Mesothelial cell of epicardium (in vitro differentiated cells): ENCODE results near the gene GPR65. TPM values are rescaled to one million over a fixed set of nuclear protein-coding genes. Genes with fewer than 3 reads are reported as not detected.

Experiments
- DNase-seq, 2 experiments: peaks; one replicate each; pipeline ENCODE4 v3.0.0; 2021; ENCODE audit warnings: low spot score in 2 of 2; ENCODE audit not compliant: unreplicated experiment in 2 of 2
- H3K27ac Mint-ChIP-seq: 2 replicates; pipeline ENCODE4 v1.8.0; 2021; ENCODE audit warnings: mixed read lengths
- H3K27me3 Mint-ChIP-seq: 2 replicates; pipeline ENCODE4 v1.8.0; 2021; ENCODE audit warnings: low read depth, mixed read lengths
- H3K36me3 Mint-ChIP-seq: 2 replicates; pipeline ENCODE4 v1.8.0; 2021; ENCODE audit warnings: mixed read lengths
- H3K4me1 Mint-ChIP-seq: 2 replicates; pipeline ENCODE4 v1.8.0; 2021; ENCODE audit warnings: mixed read lengths
- H3K4me3 Mint-ChIP-seq: 2 replicates; pipeline ENCODE4 v1.8.0; 2021; ENCODE audit warnings: mild to moderate bottlenecking, moderate library complexity, mixed read lengths
- H3K9me3 Mint-ChIP-seq: 2 replicates; pipeline ENCODE4 v1.8.0; 2021; ENCODE audit warnings: mixed read lengths
- total RNA-seq: library from RNA; stranded (reverse); gene quantifications from 3 replicates; pipeline ENCODE4 v1.2.1, GENCODE V29; 2021
- TF ChIP-seq, protein P1 (sequence below): fragments of 200-600 bp; sonication (generic); IDR thresholded peaks from one replicate; pipeline ENCODE4 v1.5.0; 2021; ENCODE audit warnings: antibody characterized with exemption; ENCODE audit not compliant: unreplicated experiment

GPR65 gene
- total RNA-seq, 1 donor from 2014 or later = not detected

DNA sequence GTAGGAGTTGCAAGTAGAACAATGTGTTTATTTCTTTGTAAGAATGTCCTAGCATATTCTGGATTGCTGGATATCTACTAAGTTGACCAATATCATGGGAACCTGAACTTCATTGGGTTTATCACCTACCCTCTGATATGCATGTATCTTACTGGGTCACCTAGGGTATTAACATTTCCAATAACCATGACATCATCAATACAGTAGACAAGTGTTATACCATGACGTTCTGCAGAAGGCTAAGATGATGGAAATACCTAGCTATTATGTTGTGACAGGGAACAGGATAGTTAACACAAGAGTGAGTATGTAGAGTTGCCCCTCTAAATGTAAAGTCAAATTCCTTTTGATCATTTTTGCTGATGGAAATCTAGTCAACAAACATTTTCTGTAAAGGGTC is 26.0 kb downstream of the GPR65 start:
- no peak overlapping the region for H3K27ac Mint-ChIP-seq
- peaks cover 22% of the 10 kb centered on the region for H3K27me3 Mint-ChIP-seq
- H3K36me3 Mint-ChIP-seq = no peaks in the 10 kb centered on the region
- H3K4me1 Mint-ChIP-seq = peaks cover 3% of the 10 kb centered on the region
- TF ChIP-seq, protein P1, sequence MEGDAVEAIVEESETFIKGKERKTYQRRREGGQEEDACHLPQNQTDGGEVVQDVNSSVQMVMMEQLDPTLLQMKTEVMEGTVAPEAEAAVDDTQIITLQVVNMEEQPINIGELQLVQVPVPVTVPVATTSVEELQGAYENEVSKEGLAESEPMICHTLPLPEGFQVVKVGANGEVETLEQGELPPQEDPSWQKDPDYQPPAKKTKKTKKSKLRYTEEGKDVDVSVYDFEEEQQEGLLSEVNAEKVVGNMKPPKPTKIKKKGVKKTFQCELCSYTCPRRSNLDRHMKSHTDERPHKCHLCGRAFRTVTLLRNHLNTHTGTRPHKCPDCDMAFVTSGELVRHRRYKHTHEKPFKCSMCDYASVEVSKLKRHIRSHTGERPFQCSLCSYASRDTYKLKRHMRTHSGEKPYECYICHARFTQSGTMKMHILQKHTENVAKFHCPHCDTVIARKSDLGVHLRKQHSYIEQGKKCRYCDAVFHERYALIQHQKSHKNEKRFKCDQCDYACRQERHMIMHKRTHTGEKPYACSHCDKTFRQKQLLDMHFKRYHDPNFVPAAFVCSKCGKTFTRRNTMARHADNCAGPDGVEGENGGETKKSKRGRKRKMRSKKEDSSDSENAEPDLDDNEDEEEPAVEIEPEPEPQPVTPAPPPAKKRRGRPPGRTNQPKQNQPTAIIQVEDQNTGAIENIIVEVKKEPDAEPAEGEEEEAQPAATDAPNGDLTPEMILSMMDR = no peak
- DNase-seq = no peak
- no peak overlapping the region for H3K4me3 Mint-ChIP-seq
- peaks cover 5% of the 10 kb centered on the region for H3K9me3 Mint-ChIP-seq

DNA sequence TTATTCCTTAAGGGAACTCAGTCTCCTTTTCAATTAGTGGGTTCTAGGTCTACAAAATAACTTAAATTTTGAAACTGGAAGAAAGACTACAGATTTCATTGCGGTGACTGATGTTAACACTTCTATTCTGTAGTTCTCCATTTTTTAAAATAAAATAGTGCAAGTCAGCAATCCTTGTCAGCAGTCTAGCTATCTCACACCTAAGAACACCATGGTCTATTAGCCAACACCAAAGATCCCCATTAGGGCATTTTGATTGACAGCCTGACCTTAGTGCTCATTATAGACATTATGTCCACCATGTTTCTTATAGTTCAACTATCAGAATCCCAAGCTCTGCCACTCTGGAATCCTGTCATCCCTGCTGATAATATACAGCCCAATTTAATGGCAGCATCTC is 27.4 kb downstream of the GPR65 start:
- TF ChIP-seq, protein P1 = no peak
- Mint-ChIP-seq H3K36me3 (no peaks in the 10 kb centered on the region), H3K27me3 (peaks cover 23% of the 10 kb centered on the region), H3K9me3 (peaks cover 5% of the 10 kb centered on the region), H3K4me3 (no peak overlapping the region), H3K4me1 (no peaks in the 10 kb centered on the region), H3K27ac (no peak overlapping the region)
- DNase-seq = no peak

DNA sequence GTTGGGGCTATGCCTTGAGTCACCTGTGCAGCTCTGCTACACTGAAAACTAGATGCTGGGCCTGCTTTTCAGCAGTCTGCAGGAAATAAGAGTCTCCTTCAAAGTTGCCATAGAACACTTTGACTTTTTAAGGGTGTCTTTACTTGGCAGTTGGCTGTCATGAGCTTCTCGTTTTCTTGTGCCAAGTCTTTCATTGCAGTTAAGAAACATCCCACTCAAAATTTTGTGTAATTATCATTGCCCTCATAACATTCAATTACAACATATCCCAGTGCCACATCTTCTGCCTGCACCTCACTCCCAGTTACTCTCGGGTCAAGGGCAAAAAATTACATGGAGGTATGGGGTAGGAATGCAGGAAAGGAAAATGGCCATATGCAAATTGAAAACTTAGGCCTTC is 29.1 kb downstream of the GPR65 start:
- DNase-seq = no peak
- Mint-ChIP-seq H3K27me3 (peaks cover 26% of the 10 kb centered on the region), H3K9me3 (peaks cover 5% of the 10 kb centered on the region), H3K4me3 (no peak overlapping the region), H3K4me1 (no peaks in the 10 kb centered on the region), H3K27ac (no peak overlapping the region), H3K36me3 (no peaks in the 10 kb centered on the region)
- TF ChIP-seq, protein P1 = no peak

DNA sequence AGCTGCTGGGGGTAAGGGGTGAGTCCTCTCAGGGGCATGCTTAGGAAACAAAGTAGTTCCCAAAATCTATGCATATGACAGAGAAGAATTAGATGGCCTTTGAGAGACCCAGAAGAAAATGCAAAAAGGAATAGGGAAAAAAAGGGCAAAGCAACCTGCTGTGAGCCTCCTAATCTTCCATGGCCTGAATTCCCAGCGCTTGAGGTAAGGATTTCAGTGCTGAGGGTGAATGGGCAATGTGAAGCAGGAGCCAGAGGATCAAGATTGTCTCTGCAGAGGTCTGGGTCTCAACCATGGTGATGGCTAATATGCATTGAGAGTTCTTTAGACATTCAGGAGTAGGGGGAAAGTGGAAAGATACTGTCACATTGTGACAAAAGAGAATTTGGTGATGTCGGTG is 31.5 kb downstream of the GPR65 start:
- TF ChIP-seq, protein P1 = no peak
- H3K27ac Mint-ChIP-seq = no peak overlapping the region
- no peak overlapping the region for H3K4me3 Mint-ChIP-seq
- H3K27me3 Mint-ChIP-seq = peaks cover 25% of the 10 kb centered on the region
- DNase-seq = no peak
- H3K9me3 Mint-ChIP-seq = peaks cover 5% of the 10 kb centered on the region
- no peaks in the 10 kb centered on the region for H3K4me1 Mint-ChIP-seq
- no peaks in the 10 kb centered on the region for H3K36me3 Mint-ChIP-seq

DNA sequence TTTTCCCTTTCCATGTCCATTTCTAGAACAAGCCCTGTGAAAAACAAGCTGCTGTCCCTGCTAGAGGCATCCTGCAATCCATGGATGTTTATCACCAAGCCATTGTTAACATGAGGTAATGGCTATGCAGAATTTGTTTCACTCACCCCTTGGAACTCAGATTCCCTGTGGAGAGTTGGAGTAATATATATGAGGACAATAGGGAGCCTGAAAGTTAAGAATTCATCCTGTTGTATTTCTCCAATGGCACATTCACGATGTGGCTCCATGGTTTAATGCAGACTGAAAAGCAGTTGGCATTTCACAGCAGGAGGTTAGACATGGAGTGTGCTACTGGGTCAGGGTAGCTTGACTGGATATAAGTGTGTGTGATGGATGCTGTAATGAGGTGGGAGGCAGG is 32.4 kb downstream of the GPR65 start:
- Mint-ChIP-seq H3K27me3 (peaks cover 25% of the 10 kb centered on the region), H3K36me3 (no peaks in the 10 kb centered on the region), H3K4me3 (no peak overlapping the region), H3K27ac (no peak overlapping the region), H3K9me3 (peaks cover 5% of the 10 kb centered on the region), H3K4me1 (no peaks in the 10 kb centered on the region)
- TF ChIP-seq, protein P1 = no peak
- no peak for DNase-seq

DNA sequence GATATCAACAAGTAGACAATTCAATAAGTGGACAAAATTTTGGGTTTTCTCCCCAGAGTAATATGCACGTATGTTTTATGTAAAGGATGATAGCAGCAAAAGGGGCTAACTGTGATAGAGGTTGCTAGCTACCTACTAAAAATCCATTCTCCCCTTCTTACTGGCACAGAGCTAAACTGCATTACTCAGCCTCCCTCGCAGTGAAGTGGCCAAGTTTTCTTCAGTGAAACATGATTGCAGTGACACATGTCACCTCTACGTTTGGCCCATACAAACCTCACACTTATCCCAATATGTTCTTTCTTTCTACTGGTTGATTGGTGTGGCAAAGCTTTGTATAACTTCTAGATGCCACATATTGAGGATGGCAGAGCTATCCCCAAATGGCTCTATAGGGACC is 34.3 kb downstream of the GPR65 start:
- peaks cover 25% of the 10 kb centered on the region for H3K27me3 Mint-ChIP-seq

More for the DNA sequence above, 34.3 kb downstream of the GPR65 start:
- no peak overlapping the region for H3K27ac Mint-ChIP-seq
- no peaks in the 10 kb centered on the region for H3K9me3 Mint-ChIP-seq
- no peak overlapping the region for H3K4me3 Mint-ChIP-seq
- H3K4me1 Mint-ChIP-seq = no peaks in the 10 kb centered on the region
- no peak for DNase-seq
- TF ChIP-seq, protein P1 = no peak
- no peaks in the 10 kb centered on the region for H3K36me3 Mint-ChIP-seq
